Measurements from ENCODE around the gene OAS3.
A peak's percentile ranks its signal among the peaks of the same experiment; 100 is the strongest.

DNA sequence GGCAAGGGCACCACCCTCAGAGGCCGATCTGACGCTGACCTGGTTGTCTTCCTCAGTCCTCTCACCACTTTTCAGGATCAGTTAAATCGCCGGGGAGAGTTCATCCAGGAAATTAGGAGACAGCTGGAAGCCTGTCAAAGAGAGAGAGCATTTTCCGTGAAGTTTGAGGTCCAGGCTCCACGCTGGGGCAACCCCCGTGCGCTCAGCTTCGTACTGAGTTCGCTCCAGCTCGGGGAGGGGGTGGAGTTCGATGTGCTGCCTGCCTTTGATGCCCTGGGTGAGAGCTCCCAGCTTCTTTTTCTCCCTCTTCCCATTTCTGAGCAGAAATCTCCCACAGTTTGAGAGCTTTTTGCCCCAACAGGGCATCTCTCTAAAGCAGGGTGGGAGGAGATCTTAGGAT, 29.7 kb upstream of the OAS3 start:
- TF ChIP-seq JUND (IDR thresholded peaks at IDR 0.05) (no peak), RXRA (IDR thresholded peaks at IDR 0.05) (peak in 1 of 2 donors; percentile 17), GABPA (IDR thresholded peaks at IDR 0.05 in 1 of 2, conservative IDR thresholded peaks at IDR 0.05 in 1 of 2) (no peak), YY1 (IDR thresholded peaks at IDR 0.05) (no peak), TAF1 (conservative IDR thresholded peaks at IDR 0.05) (no peak), NR2F2 (IDR thresholded peaks at IDR 0.05) (no peak)
- TF ChIP-seq, protein P1, sequence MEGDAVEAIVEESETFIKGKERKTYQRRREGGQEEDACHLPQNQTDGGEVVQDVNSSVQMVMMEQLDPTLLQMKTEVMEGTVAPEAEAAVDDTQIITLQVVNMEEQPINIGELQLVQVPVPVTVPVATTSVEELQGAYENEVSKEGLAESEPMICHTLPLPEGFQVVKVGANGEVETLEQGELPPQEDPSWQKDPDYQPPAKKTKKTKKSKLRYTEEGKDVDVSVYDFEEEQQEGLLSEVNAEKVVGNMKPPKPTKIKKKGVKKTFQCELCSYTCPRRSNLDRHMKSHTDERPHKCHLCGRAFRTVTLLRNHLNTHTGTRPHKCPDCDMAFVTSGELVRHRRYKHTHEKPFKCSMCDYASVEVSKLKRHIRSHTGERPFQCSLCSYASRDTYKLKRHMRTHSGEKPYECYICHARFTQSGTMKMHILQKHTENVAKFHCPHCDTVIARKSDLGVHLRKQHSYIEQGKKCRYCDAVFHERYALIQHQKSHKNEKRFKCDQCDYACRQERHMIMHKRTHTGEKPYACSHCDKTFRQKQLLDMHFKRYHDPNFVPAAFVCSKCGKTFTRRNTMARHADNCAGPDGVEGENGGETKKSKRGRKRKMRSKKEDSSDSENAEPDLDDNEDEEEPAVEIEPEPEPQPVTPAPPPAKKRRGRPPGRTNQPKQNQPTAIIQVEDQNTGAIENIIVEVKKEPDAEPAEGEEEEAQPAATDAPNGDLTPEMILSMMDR (IDR thresholded peaks at IDR 0.05; ENCODE audit: low read depth, low read length, missing input control) = no peak
- TF ChIP-seq, protein P2, sequence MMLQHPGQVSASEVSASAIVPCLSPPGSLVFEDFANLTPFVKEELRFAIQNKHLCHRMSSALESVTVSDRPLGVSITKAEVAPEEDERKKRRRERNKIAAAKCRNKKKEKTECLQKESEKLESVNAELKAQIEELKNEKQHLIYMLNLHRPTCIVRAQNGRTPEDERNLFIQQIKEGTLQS (IDR thresholded peaks at IDR 0.05) = no peak
- TF ChIP-seq, protein P3, sequence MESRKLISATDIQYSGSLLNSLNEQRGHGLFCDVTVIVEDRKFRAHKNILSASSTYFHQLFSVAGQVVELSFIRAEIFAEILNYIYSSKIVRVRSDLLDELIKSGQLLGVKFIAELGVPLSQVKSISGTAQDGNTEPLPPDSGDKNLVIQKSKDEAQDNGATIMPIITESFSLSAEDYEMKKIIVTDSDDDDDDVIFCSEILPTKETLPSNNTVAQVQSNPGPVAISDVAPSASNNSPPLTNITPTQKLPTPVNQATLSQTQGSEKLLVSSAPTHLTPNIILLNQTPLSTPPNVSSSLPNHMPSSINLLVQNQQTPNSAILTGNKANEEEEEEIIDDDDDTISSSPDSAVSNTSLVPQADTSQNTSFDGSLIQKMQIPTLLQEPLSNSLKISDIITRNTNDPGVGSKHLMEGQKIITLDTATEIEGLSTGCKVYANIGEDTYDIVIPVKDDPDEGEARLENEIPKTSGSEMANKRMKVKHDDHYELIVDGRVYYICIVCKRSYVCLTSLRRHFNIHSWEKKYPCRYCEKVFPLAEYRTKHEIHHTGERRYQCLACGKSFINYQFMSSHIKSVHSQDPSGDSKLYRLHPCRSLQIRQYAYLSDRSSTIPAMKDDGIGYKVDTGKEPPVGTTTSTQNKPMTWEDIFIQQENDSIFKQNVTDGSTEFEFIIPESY (IDR thresholded peaks at IDR 0.05) = no peak
- TF ChIP-seq, protein P4, sequence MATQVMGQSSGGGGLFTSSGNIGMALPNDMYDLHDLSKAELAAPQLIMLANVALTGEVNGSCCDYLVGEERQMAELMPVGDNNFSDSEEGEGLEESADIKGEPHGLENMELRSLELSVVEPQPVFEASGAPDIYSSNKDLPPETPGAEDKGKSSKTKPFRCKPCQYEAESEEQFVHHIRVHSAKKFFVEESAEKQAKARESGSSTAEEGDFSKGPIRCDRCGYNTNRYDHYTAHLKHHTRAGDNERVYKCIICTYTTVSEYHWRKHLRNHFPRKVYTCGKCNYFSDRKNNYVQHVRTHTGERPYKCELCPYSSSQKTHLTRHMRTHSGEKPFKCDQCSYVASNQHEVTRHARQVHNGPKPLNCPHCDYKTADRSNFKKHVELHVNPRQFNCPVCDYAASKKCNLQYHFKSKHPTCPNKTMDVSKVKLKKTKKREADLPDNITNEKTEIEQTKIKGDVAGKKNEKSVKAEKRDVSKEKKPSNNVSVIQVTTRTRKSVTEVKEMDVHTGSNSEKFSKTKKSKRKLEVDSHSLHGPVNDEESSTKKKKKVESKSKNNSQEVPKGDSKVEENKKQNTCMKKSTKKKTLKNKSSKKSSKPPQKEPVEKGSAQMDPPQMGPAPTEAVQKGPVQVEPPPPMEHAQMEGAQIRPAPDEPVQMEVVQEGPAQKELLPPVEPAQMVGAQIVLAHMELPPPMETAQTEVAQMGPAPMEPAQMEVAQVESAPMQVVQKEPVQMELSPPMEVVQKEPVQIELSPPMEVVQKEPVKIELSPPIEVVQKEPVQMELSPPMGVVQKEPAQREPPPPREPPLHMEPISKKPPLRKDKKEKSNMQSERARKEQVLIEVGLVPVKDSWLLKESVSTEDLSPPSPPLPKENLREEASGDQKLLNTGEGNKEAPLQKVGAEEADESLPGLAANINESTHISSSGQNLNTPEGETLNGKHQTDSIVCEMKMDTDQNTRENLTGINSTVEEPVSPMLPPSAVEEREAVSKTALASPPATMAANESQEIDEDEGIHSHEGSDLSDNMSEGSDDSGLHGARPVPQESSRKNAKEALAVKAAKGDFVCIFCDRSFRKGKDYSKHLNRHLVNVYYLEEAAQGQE (IDR thresholded peaks at IDR 0.05) = no peak
